Mammary epithelial cell (primary cell): ENCODE results near the gene SEPTIN3.

Source experiments
- EZH2 ChIP-seq: IDR thresholded peaks from 2 replicates; pipeline ENCODE4 v1.6.1; 2012; ENCODE audit warnings: low read length, inconsistent platforms, borderline replicate concordance
- TF ChIP-seq, protein P1 (sequence below), 2 donors: IDR thresholded peaks in 1 of 2; conservative IDR thresholded peaks in 1 of 2; 2 replicates each; pipeline ENCODE4 v1.5.1; 2011 to 2012; ENCODE audit warnings: inconsistent platforms in 2 of 2, low read length in 2 of 2, mild to moderate bottlenecking in 2 of 2, control low read depth in 1 of 2, low read depth in 1 of 2; ENCODE audit not compliant: insufficient read depth in 1 of 2; ENCODE audit errors: extremely low read depth in 1 of 2

DNA sequence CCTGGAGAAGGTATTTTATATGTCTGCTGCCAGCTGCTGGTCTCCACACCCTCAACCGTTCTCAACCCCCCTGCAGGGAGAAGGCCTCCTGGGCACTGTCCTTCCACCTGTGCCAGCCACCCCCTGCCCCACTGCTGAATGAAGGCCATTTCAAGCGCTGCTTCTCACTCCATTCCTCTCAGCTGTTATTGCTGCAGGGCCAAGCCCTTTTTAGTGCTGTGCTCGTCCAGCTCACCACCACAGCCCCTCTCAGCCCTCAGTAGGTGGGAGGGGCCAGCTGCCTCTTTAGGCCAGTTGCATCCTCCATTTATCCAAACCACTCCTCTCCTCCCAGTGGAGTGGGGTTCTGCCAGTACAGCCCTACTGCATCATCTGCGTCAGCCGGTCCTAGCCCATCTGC is 27.6 kb downstream of the SEPTIN3 start:
- no peak for TF ChIP-seq EZH2
- TF ChIP-seq, protein P1, sequence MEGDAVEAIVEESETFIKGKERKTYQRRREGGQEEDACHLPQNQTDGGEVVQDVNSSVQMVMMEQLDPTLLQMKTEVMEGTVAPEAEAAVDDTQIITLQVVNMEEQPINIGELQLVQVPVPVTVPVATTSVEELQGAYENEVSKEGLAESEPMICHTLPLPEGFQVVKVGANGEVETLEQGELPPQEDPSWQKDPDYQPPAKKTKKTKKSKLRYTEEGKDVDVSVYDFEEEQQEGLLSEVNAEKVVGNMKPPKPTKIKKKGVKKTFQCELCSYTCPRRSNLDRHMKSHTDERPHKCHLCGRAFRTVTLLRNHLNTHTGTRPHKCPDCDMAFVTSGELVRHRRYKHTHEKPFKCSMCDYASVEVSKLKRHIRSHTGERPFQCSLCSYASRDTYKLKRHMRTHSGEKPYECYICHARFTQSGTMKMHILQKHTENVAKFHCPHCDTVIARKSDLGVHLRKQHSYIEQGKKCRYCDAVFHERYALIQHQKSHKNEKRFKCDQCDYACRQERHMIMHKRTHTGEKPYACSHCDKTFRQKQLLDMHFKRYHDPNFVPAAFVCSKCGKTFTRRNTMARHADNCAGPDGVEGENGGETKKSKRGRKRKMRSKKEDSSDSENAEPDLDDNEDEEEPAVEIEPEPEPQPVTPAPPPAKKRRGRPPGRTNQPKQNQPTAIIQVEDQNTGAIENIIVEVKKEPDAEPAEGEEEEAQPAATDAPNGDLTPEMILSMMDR (conservative IDR thresholded peaks at IDR 0.05 in 1 of 2, IDR thresholded peaks at IDR 0.05 in 1 of 2; ENCODE audit: extremely low read depth in 1 of 2, insufficient read depth in 1 of 2, low read depth in 1 of 2, low read length in 2 of 2) = no peak
